B cell (primary cell): Measurements from ENCODE around the gene SLC25A17. TPM values are rescaled to one million over a fixed set of nuclear protein-coding genes. Genes with fewer than 3 reads are reported as not detected.

Experiments
- ATAC-seq: fragments of 200-7000 bp; cut with Tn5 transposase; one replicate; pipeline ENCODE4 v1.10.0; 2021; ENCODE audit warnings: low read depth, mild to moderate bottlenecking, moderate number of reproducible peaks, moderate library complexity
- CTCF ChIA-PET: fragments of 350-600 bp; sonication (Branson Sonifier 250); formaldehyde crosslinking; loops from one replicate; lab custom pipeline; 2021; ENCODE audit warnings: antibody characterized with exemption, inconsistent platforms; lab: Charles Lee
- POLR2A ChIA-PET: fragments of 350-600 bp; sonication (Branson Sonifier 250); formaldehyde crosslinking; loops from one replicate; lab custom pipeline; 2021; ENCODE audit warnings: antibody characterized with exemption; lab: Charles Lee
- DNase-seq: peaks from one replicate; pipeline ENCODE4 v3.0.0; 2013
- H2AFZ ChIP-seq: 2 replicates; pipeline ENCODE4 v1.6.1; 2012; ENCODE audit warnings: mild to moderate bottlenecking, low read depth, low read length; ENCODE audit not compliant: insufficient read depth, poor library complexity, severe bottlenecking
- H3K27ac ChIP-seq, 2 donors: 1 replicate in 1 of 2; 2 replicates in 1 of 2; pipeline ENCODE4 v1.5.1; 2012 to 2013; ENCODE audit warnings: low read length in 2 of 2, mild to moderate bottlenecking in 2 of 2, moderate library complexity in 1 of 2
- H3K27me3 ChIP-seq, 4 experiments: fragments of 200-600 bp in 1 of 4; sonication (generic) in 1 of 4; replicated peaks in 1 of 4; 1 replicate in 2 of 4; 2 replicates in 2 of 4; pipeline versions ENCODE4 v1.6.1 to v1.7.0; 2013 to 2016; ENCODE audit warnings: low read length in 3 of 4, mild to moderate bottlenecking in 2 of 4, mixed read lengths in 1 of 4, moderate library complexity in 1 of 4; ENCODE audit not compliant: insufficient read depth in 4 of 4, control insufficient read depth in 3 of 4; ENCODE audit errors: control extremely low read depth in 1 of 4
- H3K36me3 ChIP-seq, 2 experiments: replicated peaks in 1 of 2; 1 replicate in 1 of 2; 2 replicates in 1 of 2; pipeline versions ENCODE4 v1.6.1 to v1.7.1; 2013; ENCODE audit warnings: low read length in 1 of 2; ENCODE audit not compliant: insufficient read depth in 2 of 2, control insufficient read depth in 1 of 2; ENCODE audit errors: control extremely low read depth in 1 of 2, extremely low read depth in 1 of 2
- H3K4me1 ChIP-seq, 2 donors: fragments of 200-600 bp in 1 of 2; sonication (generic) in 1 of 2; 1 replicate in 1 of 2; 2 replicates in 1 of 2; pipeline versions ENCODE4 v1.5.1 to v1.6.1; 2013 to 2017; ENCODE audit warnings: low read length in 2 of 2; ENCODE audit not compliant: control insufficient read depth in 2 of 2, insufficient read depth in 2 of 2
- H3K4me2 ChIP-seq: replicated peaks from 2 replicates; pipeline ENCODE3; 2012; ENCODE audit warnings: mild to moderate bottlenecking, low read depth, low read length; ENCODE audit not compliant: poor library complexity, severe bottlenecking
- H3K4me3 ChIP-seq, 5 experiments: fragments of 200-600 bp in 1 of 5; sonication (generic) in 1 of 5; 1 replicate in 3 of 5; 2 replicates in 2 of 5; pipeline versions ENCODE4 v1.5.1 to v1.7.0; 2011 to 2016; ENCODE audit warnings: low read length in 4 of 5, mild to moderate bottlenecking in 4 of 5, low read depth in 2 of 5, control low read depth in 1 of 5, moderate library complexity in 1 of 5; ENCODE audit not compliant: insufficient read depth in 1 of 5; ENCODE audit errors: control extremely low read depth in 1 of 5, extremely low read depth in 1 of 5
- H3K79me2 ChIP-seq: fragments of 200-600 bp; sonication (generic); one replicate; pipeline ENCODE4 v1.6.0; 2016; ENCODE audit warnings: low read length; ENCODE audit not compliant: control insufficient read depth, insufficient read depth
- H3K9ac ChIP-seq: fragments of 200-600 bp; sonication (generic); 2 replicates; pipeline ENCODE4 v1.6.1; 2017; ENCODE audit warnings: mild to moderate bottlenecking, low read length, moderate library complexity
- H3K9me3 ChIP-seq, 3 donors: one replicate each; pipeline versions ENCODE4 v1.6.1 to v1.7.1; 2013; ENCODE audit warnings: low read length in 2 of 3; ENCODE audit not compliant: control insufficient read depth in 2 of 3, insufficient read depth in 1 of 3; ENCODE audit errors: control extremely low read depth in 1 of 3
- H4K20me1 ChIP-seq: 2 replicates; pipeline ENCODE4 v1.6.0; 2012; ENCODE audit warnings: mild to moderate bottlenecking, low read length; ENCODE audit not compliant: insufficient read depth, control insufficient read depth, poor library complexity, severe bottlenecking
- H3K27ac Mint-ChIP-seq: one replicate; pipeline ENCODE4 v1.8.0; 2021; ENCODE audit warnings: mixed read lengths
- H3K27me3 Mint-ChIP-seq: one replicate; pipeline ENCODE4 v1.8.0; 2021; ENCODE audit warnings: mixed read lengths
- H3K4me1 Mint-ChIP-seq: one replicate; pipeline ENCODE4 v1.8.0; 2021; ENCODE audit warnings: mixed read lengths
- H3K4me3 Mint-ChIP-seq: one replicate; pipeline ENCODE4 v1.8.0; 2021; ENCODE audit warnings: mixed read lengths
- H3K9me3 Mint-ChIP-seq: one replicate; pipeline ENCODE4 v1.8.0; 2022; ENCODE audit warnings: mixed read lengths; ENCODE audit not compliant: insufficient read depth
- CTCF ChIP-seq: fragments of 200-600 bp; IDR thresholded peaks from one replicate; pipeline ENCODE4 v1.8.0; 2022; ENCODE audit warnings: antibody characterized with exemption, mild to moderate bottlenecking
- EZH2 ChIP-seq: IDR thresholded peaks from 2 replicates; pipeline ENCODE4 v1.6.1; 2012; ENCODE audit warnings: borderline replicate concordance, low read depth, mild to moderate bottlenecking, moderate library complexity, low read length; ENCODE audit not compliant: insufficient read depth, poor library complexity, severe bottlenecking
- WGBS: methylation state at CpG from one replicate; pipeline ENCODE4 v1.1.5; 2013; ENCODE audit warnings: missing lambda C conversion rate; ENCODE audit not compliant: insufficient coverage; 5-methylcytosine and 5-hydroxymethylcytosine counted together
- intact Hi-C: fragments of 100-400 bp; cut with micrococcal nuclease; formaldehyde crosslinking; loops from one replicate; pipeline ENCODE4 v1.10.0; 2022
- polyA plus RNA-seq: library from polyadenylated mRNA; depleted of rRNA; stranded (reverse); fragments of >200 nt; gene quantifications from 2 replicates; pipeline ENCODE4 v1.2.3, GENCODE V29; 2012
- total RNA-seq, 2 donors: library from RNA; stranded (reverse); fragments of 120-200 nt in 1 of 2; gene quantifications; 1 replicate in 1 of 2; 2 replicates in 1 of 2; pipeline versions ENCODE4 v1.2.3 to v1.2.4, GENCODE V29; 2013 to 2022

The SLC25A17 gene
- total and polyA plus RNA-seq, 2 donors (not counting 1 experiment from before 2014, with no cell fraction given), result 13.1 to 15.0 TPM

GRCh38 chr22:40728731-40729189 is 90.4 kb downstream of the SLC25A17 start:
- H3K9me3 Mint-ChIP-seq, result no peaks in the 10 kb centered on the region
- TF ChIP-seq CTCF (no peak), EZH2 (no peak)
- intact Hi-C loops, result no loop called here
- Histone ChIP-seq H3K79me2 (no peaks in the 10 kb centered on the region), H2AFZ (peak overlapping the region; percentile 66), H3K4me1 (peaks cover 15 to 32% of the 10 kb centered on the region in 2 donors), H3K27me3 (no peaks in the 10 kb centered on the region), H3K4me3 (peak overlapping the region in 1 of 5 experiments; percentile 15), H3K36me3 (no peaks in the 10 kb centered on the region), H4K20me1 (no peaks in the 10 kb centered on the region), H3K9me3 (peaks cover 0 to 5% (median 0%) of the 10 kb centered on the region in 3 donors), H3K4me2 (peak overlapping the region; percentile 54), H3K9ac (peak overlapping the region; percentile 28), H3K27ac (peak overlapping the region in 1 of 2 donors; percentile 3)
- peaks cover 4% of the 10 kb centered on the region for H3K27me3 Mint-ChIP-seq
- ChIA-PET POLR2A (interaction anchor here (0.6 kb wide), 1 partner anchor 73 kb away, joined by 3 read pairs; no protein-coding TSS in a partner anchor), CTCF (interaction anchor here (0.6 kb wide), 1 partner anchor 264 kb away, joined by 3 read pairs; no protein-coding TSS in a partner anchor)
- ATAC-seq (peak; percentile 24), DNase-seq (peak; percentile 56)
- peak overlapping the region; percentile 88 for H3K27ac Mint-ChIP-seq
- peaks cover 39% of the 10 kb centered on the region for H3K4me1 Mint-ChIP-seq
- WGBS, result 25% methylated on average over 11 of the region's 13 CpGs
- peak overlapping the region; percentile 82 for H3K4me3 Mint-ChIP-seq

- H3K27ac ChIP-seq, result no peak overlapping the region
These were observed 91.1 kb downstream of the SLC25A17 start for GRCh38 chr22:40727964-40728615.

More at GRCh38 chr22:40727964-40728615, 91.1 kb downstream of the SLC25A17 start:
- 97% methylated on average over 5 of the region's 14 CpGs for WGBS
- ATAC-seq, result no peak
- H3K4me1 ChIP-seq, result peaks cover 15 to 32% of the 10 kb centered on the region in 2 donors
- no peak overlapping the region for H3K27ac Mint-ChIP-seq
- H3K36me3 ChIP-seq, result no peaks in the 10 kb centered on the region
- no peak for TF ChIP-seq EZH2
- no peak for TF ChIP-seq CTCF
- H3K27me3 Mint-ChIP-seq, result peaks cover 10% of the 10 kb centered on the region
- H3K4me3 ChIP-seq, result peak overlapping the region in 1 of 5 experiments; percentile 15
- H3K9me3 ChIP-seq, result peaks cover 0 to 5% (median 0%) of the 10 kb centered on the region in 3 donors
- no peaks in the 10 kb centered on the region for H4K20me1 ChIP-seq
- peak overlapping the region; percentile 54 for H3K4me2 ChIP-seq
- intact Hi-C loops, result no loop called here
- peaks cover 38% of the 10 kb centered on the region for H3K4me1 Mint-ChIP-seq
- peak overlapping the region; percentile 82 for H3K4me3 Mint-ChIP-seq
- POLR2A ChIA-PET, result no interaction called here
- CTCF ChIA-PET, result interaction anchor here (0.6 kb wide), 1 partner anchor 264 kb away, joined by 3 read pairs; no protein-coding TSS in a partner anchor
- peak overlapping the region; percentile 66 for H2AFZ ChIP-seq
- peak overlapping the region; percentile 28 for H3K9ac ChIP-seq
- H3K9me3 Mint-ChIP-seq, result no peaks in the 10 kb centered on the region
- H3K79me2 ChIP-seq, result no peaks in the 10 kb centered on the region
- no peaks in the 10 kb centered on the region for H3K27me3 ChIP-seq
- no peak for DNase-seq
